ENCODE results near the gene AMY2A. TPM values are rescaled to one million over a fixed set of nuclear protein-coding genes. Genes with fewer than 3 reads are reported as not detected.
"Not testable (repeated sequence)": the region's sequence is repeated elsewhere in the genome, so short reads cannot be mapped to it uniquely, and the experiment has no call there.

AMY2A gene
- total RNA-seq, 2 donors from 2014 or later = not detected

DNA sequence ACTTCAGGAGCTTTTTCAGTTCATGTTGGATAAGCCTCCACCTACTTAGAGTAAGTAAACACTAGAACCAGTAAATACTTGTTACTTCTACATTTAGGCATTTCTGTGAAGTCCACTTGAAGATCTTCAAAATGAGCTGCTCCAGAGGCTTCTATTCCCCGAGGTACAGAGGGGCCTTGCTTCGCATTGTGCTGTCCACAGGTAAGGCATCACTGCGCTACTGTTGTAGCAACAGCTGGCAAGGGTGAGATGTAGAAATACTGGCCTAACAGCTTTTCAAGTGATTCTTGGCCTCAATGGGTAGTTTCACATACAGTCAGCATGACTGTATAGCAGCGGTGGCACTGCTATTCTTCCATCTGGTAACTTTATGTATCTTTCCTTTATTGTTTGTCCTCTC is 33.7 kb downstream of the AMY2A start:
- not testable (repeated sequence) for H3K9me3 ChIP-seq (ENCODE audit: control insufficient read depth, low read length, poor library complexity, severe bottlenecking); H3K27ac Mint-ChIP-seq; H3K27me3 Mint-ChIP-seq; H3K4me1 Mint-ChIP-seq; H3K4me3 Mint-ChIP-seq; DNase-seq; H3K36me3 Mint-ChIP-seq (ENCODE audit: low read depth)
- ATAC-seq = peak; percentile 14

DNA sequence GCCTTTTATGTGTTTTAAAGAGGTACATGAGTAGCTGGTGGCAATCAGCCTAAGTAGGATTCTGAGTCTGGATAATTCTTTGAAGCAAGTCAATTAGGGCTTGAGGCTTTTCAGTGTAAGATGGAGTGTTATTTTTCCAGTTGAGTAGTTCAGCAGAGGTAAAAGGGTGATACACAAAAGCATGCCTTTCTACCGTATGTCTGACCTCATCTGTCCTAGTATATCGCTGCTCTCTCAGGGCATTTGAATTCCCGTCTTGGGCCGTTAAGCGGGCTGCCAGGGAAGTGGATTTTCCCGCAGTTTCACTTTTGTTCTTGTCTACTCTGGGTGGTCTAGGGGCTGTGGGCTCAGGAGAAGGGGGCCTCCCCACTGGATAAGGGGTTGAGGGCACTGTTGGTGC is 36.9 kb downstream of the AMY2A start:
- H3K9me3 ChIP-seq (ENCODE audit: control insufficient read depth, low read length, poor library complexity, severe bottlenecking); H3K4me3 Mint-ChIP-seq; H3K27ac Mint-ChIP-seq; DNase-seq; H3K4me1 Mint-ChIP-seq; H3K36me3 Mint-ChIP-seq (ENCODE audit: low read depth); ATAC-seq; H3K27me3 Mint-ChIP-seq: not testable (repeated sequence)

- not testable (repeated sequence) for H3K27me3 Mint-ChIP-seq; H3K27ac Mint-ChIP-seq; DNase-seq; H3K9me3 ChIP-seq (ENCODE audit: control insufficient read depth, low read length, poor library complexity, severe bottlenecking); H3K4me3 Mint-ChIP-seq; ATAC-seq; H3K4me1 Mint-ChIP-seq; H3K36me3 Mint-ChIP-seq (ENCODE audit: low read depth)
Observed at GRCh38 chr1:103655460-103655859, 38.2 kb downstream of the AMY2A start, which contains the start of gene AMY1A. AMY1A (plus strand) TSS chr1:103655760; CDS start chr1:103656331, 571 bp downstream.

Other genes with a start within 250 kb of the AMY2A start
- 10 to 100 TPM; 43.2 to 53.9 TPM for gene RNPC3, start 91.7 kb upstream of the AMY2A start, total RNA-seq
- 10 to 100 TPM; 29.3 to 39.4 TPM for gene AMY2B, start 45.8 kb upstream of the AMY2A start, total RNA-seq
- gene AMY1A, start 38.3 kb downstream of the AMY2A start, total RNA-seq = not detected
- gene AMY1B, start 78.8 kb downstream of the AMY2A start, total RNA-seq = not detected
- not detected for gene AMY1C, start 132.5 kb downstream of the AMY2A start, total RNA-seq